GM18517 (cell line): Measurements from ENCODE around the gene HKDC1.

Experiments
- ATAC-seq: cut with Tn5 transposase; IDR thresholded peaks from one replicate; pipeline ENCODE4 v1.9.1; 2021; ENCODE audit warnings: mild to moderate bottlenecking, moderate library complexity; ENCODE audit not compliant: unreplicated experiment

Gene HKDC1

GRCh38 chr10:69215405-69216171, 4.5 kb upstream of the HKDC1 start:
- no peak for ATAC-seq

GRCh38 chr10:69216577-69217118, 3.5 kb upstream of the HKDC1 start:
- ATAC-seq: no peak

GRCh38 chr10:69217119-69217754, 2.9 kb upstream of the HKDC1 start:
- no peak for ATAC-seq

GRCh38 chr10:69218831-69219230, 1.3 kb upstream of the HKDC1 start:
- ATAC-seq: no peak

- no peak for ATAC-seq
These were observed 375 bp downstream of the HKDC1 start for GRCh38 chr10:69220507-69220906.

- ATAC-seq: peak; percentile 87
These were observed 2.3 kb downstream of the HKDC1 start for GRCh38 chr10:69222157-69223027.

- ATAC-seq: peak; percentile 9
These were observed 2.9 kb downstream of the HKDC1 start for GRCh38 chr10:69223028-69223342.

GRCh38 chr10:69224862-69225657, 4.9 kb downstream of the HKDC1 start:
- no peak for ATAC-seq

GRCh38 chr10:69225681-69226080, 5.5 kb downstream of the HKDC1 start:
- ATAC-seq: no peak

GRCh38 chr10:69226919-69227450, 6.9 kb downstream of the HKDC1 start:
- no peak for ATAC-seq

GRCh38 chr10:69228151-69228550, 8.0 kb downstream of the HKDC1 start:
- ATAC-seq: no peak

GRCh38 chr10:69229616-69229916, 9.4 kb downstream of the HKDC1 start:
- ATAC-seq: no peak

GRCh38 chr10:69230128-69230527, 10.0 kb downstream of the HKDC1 start:
- no peak for ATAC-seq

- ATAC-seq: no peak
These were observed 12.1 kb downstream of the HKDC1 start for GRCh38 chr10:69232252-69232651.

- no peak for ATAC-seq
These were observed 12.8 kb downstream of the HKDC1 start for GRCh38 chr10:69232736-69233480.

GRCh38 chr10:69234447-69234846, 14.3 kb downstream of the HKDC1 start:
- ATAC-seq: no peak

- peak; percentile 90 for ATAC-seq
These were observed 17.5 kb downstream of the HKDC1 start for GRCh38 chr10:69237528-69238159.

- ATAC-seq: no peak
These were observed 19.0 kb downstream of the HKDC1 start for GRCh38 chr10:69239136-69239535.

GRCh38 chr10:69239816-69240434, 19.8 kb downstream of the HKDC1 start:
- no peak for ATAC-seq
